Measurements from ENCODE around the gene TRIP6.

Gene TRIP6

GRCh38 chr7:100875356-100875751 lies 8.2 kb downstream of the TRIP6 start:
- no peak for DNase-seq

GRCh38 chr7:100878013-100878412 lies 10.8 kb downstream of the TRIP6 start:
- DNase-seq: no peak

- no peak for DNase-seq
Observed at GRCh38 chr7:100878685-100879084, 11.5 kb downstream of the TRIP6 start.

- no peak for DNase-seq
Observed at GRCh38 chr7:100879685-100880261, 12.6 kb downstream of the TRIP6 start.

- DNase-seq: no peak
Observed at GRCh38 chr7:100880645-100881044, 13.5 kb downstream of the TRIP6 start.

GRCh38 chr7:100881136-100881535 lies 13.9 kb downstream of the TRIP6 start:
- DNase-seq: no peak

- DNase-seq: no peak
Observed at GRCh38 chr7:100882201-100882600, 15.0 kb downstream of the TRIP6 start.

GRCh38 chr7:100882785-100883526 lies 15.8 kb downstream of the TRIP6 start:
- no peak for DNase-seq

GRCh38 chr7:100884736-100885439 lies 17.7 kb downstream of the TRIP6 start:
- no peak for DNase-seq

GRCh38 chr7:100885440-100886141 lies 18.4 kb downstream of the TRIP6 start:
- DNase-seq: no peak

GRCh38 chr7:100886142-100886935 lies 19.2 kb downstream of the TRIP6 start:
- no peak for DNase-seq

- no peak for DNase-seq
Observed at GRCh38 chr7:100886936-100887515, 19.8 kb downstream of the TRIP6 start.

GRCh38 chr7:100887516-100888290 lies 20.5 kb downstream of the TRIP6 start:
- DNase-seq: no peak

GRCh38 chr7:100888291-100888987 lies 21.3 kb downstream of the TRIP6 start:
- DNase-seq: no peak

- DNase-seq: no peak
Observed at GRCh38 chr7:100888988-100889750, 22.0 kb downstream of the TRIP6 start, which contains the start of gene UFSP1. Gene UFSP1 (minus strand): TSS chr7:100889715. CDS start chr7:100889271, 444 bp downstream.

GRCh38 chr7:100890653-100891567 lies 23.7 kb downstream of the TRIP6 start:
- DNase-seq: no peak

- no peak for DNase-seq
Observed at GRCh38 chr7:100891568-100892247, 24.5 kb downstream of the TRIP6 start.

All from COR-L47 (cell line).